Measurements from ENCODE around the gene ATP6V1D.
"Not testable (repeated sequence)": the region's sequence is repeated elsewhere in the genome, so short reads cannot be mapped to it uniquely, and the experiment has no call there.

Gene ATP6V1D

DNA sequence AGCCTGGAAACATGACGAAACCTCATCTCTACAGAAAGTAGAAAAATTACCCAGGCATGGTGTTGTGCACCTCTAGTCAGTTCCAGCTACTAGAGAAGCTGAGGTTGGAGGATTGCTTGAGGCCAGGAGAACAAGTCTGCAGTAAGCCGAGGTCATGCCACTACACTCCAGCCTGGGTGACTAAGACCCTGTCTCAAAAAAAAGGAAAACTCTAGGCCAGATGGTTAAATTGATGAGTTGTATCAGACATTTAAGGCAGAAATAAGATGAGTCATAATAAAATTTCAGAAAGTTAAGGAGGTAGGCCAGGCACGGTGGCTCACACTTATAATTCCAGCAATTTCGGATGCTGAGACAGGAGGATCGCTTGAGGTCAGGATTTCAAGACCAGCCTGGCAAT is 11.2 kb upstream of the ATP6V1D start:
- no peak for DNase-seq (ENCODE audit: low spot score)

DNA sequence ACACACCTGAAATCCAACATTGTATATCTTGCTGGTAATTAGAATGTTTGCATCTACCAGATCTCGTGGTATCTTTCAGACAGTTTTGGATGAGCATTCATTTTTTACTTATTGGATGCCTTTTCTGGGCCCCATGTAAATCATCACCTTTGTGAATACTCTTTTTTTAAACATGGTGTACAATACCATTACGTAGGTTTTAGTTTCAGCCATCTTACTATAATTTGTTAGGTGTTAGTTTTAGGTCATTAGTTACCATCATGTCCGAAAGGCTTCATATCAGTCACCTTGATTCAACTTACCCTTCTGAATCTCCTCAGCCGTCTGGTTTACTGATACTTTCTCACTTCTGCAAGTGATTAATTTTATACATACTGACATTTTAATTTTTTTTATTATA is 5.9 kb upstream of the ATP6V1D start:
- DNase-seq (ENCODE audit: low spot score) = no peak

DNA sequence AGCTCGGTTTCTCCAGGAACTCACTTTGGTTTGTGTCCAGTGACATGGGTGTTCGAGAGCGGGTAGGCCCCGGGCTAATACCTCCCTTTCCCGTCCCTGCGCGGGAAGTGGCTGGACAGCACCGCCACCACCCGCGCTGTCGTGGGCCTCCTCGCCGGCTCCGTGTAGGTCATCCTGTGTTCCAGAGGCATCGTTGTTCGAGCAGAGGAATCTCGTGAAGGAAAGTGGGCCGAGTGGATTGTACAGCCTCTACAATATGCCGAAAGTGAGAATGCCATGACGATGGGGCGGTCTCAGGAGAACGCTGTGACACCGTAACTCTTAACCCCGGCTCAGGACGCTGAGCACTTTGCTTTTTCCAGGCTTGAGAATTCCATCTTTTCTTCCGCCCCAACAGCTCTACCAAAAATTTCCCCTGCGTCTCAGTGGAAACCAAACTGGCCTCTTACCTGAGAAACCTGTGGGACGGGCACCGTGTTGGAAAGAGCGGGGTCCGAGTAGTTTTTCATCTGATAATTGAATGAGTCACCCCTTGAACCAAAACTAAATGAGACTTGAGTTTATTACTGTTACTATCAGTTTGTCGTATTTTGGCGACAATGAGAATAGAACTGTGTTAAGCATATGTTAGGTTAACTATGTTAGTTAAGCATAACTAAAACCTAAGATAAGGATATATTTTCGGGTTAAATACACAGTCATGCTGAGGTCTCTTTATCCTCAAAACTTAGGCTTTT is 1.0 kb upstream of the ATP6V1D start:
- DNase-seq (ENCODE audit: low spot score) = no peak

- no peak for DNase-seq (ENCODE audit: low spot score)
These were observed 455 bp downstream of the ATP6V1D start for GRCh38 chr14:67358924-67359774.

GRCh38 chr14:67357969-67358354 is 1.6 kb downstream of the ATP6V1D start:
- DNase-seq (ENCODE audit: low spot score) = no peak

DNA sequence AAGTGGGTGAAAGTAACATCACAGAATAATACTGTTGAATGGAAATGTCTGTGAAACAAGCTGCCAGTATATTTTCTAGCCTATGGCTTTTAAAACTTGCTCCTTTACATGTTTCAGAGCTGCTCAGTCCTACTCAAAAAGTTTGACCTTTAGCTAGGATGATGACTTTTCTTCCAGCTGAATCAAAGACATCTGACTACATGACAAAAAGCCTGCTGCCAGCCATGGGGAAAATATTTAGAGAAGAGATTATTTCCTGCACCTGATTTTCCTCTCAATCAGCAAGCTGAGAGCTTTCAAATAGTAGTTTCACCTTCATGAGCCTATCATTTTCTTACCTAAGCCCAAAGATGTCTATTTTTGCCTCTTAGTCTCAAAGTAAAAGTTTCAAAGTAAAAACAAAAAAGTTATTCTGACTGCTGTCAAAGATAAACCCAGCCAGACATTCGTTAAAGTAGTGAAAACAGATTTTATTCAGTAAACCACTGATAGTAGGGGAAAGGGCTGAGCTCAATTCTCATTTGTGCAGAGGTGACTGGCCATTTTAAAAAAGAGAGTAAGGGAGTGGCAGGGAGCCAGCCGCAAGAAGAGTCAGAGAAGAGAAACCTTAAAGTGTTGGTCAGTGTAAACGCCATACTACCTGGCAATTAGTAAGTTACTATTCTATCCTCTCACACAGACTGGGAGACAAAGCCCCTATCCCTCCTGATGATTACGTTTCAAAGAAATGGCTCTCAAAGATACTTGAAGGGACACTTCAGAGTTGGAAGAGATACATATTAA is 2.2 kb downstream of the ATP6V1D start:
- no peak for DNase-seq (ENCODE audit: low spot score)

DNA sequence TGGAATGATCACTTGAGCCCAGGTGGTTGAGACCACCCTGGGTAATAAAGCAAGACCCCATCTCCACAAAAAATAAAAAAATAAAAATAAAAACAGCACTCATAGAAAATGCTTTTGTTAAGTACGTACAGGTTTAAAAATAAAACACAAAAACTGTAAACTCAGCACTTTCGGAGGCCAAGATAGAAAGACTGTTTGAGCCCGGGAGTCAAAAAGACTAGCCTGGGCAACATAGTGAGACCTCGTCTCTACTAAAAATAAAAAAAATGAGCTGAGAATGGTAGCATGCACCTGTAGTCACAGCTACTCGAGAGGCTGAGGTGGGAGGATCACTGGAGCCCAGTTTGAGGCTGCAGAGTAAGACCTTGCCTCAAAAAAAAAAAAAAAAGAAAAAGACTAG is 7.5 kb downstream of the ATP6V1D start:
- no peak for DNase-seq (ENCODE audit: low spot score)

DNA sequence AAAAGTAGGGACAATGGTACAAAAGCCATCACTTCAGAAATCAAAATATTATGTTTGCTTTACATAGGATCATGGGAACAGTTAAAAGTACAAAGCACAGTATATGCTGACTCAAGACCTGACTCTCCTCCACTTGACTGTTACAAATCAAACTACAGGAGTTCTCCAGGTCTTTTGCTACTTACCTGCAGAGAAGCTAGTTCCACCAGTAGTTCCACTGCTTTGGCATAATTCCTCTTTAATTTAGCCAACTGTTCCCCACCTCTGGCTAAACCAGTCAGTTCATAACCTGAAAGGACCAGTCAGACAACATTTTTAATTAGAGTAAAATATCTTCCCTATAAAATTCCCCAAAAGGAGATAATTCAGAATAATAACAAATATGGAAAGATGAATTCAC is 14.0 kb downstream of the ATP6V1D start:
- no peak for DNase-seq (ENCODE audit: low spot score)

DNA sequence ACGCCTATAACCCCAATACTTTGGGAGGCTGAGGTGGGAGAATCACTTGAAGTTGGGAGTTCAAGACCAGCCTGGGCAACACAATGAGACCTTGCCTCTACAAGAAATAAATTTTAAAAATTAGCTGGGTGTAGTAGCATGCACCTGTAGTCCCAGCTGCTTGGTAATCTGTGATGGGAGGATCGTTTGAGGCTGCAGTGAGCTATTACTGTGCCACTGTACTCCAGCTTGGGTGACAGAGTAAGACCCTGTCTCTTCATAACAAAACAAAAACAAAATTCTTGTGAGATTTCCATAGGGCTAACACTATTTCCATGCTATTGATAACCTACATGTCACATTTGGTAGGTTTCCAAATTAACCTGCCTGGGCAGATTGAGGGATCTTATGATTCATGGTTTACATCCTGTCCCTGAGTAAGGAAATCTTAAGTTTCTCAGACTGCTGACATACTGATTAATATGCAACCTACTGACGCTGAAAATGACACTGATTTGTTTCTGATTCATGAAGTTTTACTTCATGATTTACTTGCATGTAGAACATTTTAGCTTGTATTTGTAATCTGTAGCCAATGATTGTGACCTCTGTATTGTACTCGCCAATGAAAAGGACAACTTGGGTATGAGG is 15.9 kb downstream of the ATP6V1D start:
- DNase-seq (ENCODE audit: low spot score) = no peak

DNA sequence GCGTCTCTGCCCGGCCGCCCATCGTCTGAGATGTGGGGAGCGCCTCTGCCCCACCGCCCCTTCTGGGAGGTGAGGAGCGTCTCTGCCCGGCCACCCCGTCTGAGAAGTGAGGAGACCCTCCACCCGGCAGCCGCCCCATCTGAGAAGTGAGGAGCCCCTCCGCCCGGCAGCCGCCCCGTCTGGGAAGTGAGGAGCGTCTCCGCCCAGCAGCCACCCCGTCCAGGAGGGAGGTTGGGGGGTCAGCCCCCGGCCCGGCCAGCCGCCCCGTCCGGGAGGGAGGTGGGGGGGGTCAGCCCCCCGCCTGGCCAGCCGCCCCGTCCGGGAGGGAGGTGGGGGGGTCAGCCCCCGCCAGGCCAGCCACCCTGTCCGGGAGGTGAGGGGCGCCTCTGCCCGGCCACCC is 18.4 kb downstream of the ATP6V1D start:
- not testable (repeated sequence) for DNase-seq (ENCODE audit: low spot score)

DNA sequence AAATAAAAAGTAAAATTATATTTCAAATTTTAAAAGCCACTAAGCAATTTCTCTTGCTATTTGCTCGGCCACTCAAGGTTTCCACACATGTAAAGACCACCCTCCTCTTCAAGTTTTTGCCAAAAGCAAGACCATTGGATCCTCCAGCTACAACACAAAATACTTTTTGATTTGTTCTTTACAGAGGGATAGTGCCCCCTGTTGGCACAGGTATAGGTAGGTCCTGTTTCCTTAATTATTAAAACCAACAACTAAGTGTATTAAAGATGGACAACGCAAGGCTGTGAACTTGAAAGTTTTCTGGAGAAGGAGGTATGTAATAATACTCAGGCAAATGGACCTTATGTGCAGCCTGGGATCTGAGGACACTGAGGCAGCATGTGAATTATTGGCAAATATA is 23.8 kb downstream of the ATP6V1D start:
- peak; percentile 5 for DNase-seq (ENCODE audit: low spot score)

DNA sequence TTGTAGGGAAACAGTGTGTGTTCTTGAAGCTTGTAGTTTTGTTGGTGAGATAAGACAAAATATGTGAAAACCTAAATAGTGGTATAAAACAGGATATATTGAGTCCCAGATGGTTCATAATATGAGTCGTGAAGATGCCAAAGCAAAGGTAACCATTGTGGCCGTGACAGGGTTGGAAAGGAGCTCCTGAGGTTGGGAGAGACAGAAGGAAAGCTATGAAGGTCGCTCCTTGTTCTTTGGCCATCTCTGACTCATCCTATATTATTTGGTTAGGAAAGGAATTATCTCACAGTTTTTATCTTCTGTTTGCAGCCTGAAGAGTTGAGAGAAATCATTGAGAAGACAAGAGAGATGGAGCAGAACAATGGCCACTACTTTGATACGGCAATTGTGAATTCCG is 27.1 kb downstream of the ATP6V1D start:
- DNase-seq (ENCODE audit: low spot score) = no peak

- DNase-seq (ENCODE audit: low spot score) = no peak
These were observed 28.1 kb downstream of the ATP6V1D start for GRCh38 chr14:67331368-67332125.

DNA sequence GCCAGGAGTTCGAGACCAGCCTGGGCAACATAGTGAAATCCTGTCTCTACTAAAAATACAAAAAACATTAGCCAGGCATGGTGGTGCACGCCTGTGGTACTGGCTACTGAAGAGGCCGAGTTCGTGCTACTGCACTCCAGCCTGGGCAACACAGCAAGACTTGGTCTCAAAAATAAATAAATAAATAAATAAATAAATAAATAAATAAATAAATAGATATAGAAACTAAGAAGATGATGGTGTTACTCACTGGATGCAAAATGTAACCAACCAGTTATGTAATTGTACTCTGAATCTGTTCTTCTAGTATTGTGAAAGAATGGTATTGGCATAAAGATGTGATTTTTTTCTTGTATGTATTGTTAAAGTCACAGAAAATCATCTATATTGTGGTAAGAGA is 29.9 kb downstream of the ATP6V1D start:
- DNase-seq (ENCODE audit: low spot score) = not testable (repeated sequence)

- no peak for DNase-seq (ENCODE audit: low spot score)
These were observed 40.5 kb downstream of the ATP6V1D start for GRCh38 chr14:67319142-67319541.

- DNase-seq (ENCODE audit: low spot score) = no peak
These were observed 41.8 kb downstream of the ATP6V1D start for GRCh38 chr14:67317822-67318221.

DNA sequence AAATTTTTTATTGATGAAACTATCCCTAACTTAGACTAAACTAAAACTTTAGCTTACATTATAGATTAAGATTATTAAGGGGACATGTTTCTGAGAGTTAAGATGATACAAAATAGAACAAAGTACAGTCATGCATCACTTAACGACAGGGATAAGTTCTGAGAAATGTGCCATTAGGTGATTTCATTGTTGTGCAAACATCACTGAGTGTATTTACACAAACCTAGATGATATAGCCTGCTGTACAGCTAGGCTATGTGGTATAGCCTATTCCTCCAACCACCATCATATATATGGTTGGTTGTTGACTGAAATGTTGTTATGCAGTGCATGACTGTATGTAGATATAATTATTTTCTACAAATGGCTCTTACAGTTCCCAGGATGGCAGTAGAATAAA is 46.5 kb downstream of the ATP6V1D start:
- DNase-seq (ENCODE audit: low spot score) = no peak

DNA sequence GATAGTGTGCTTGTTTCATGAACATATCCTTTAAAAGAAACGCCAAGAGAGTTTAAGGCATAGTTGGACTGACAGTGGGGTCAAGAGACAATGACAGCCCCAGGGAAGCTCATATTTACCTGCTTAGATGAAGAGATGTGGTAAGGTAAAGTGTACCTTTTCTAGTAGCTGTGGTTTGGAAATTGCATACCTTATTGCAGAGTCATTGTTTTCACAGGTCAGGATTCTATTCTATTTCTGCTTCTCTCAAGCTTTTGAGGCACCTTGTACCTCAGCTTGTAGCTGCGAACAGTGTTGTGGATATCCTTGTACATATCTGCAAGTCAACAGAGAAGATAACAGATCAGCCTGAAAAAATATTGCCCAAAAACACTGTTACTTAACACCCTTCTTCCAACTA is 47.7 kb downstream of the ATP6V1D start:
- no peak for DNase-seq (ENCODE audit: low spot score)
